ENCODE results near the gene WASHC2A.
"Not testable (repeated sequence)": the region's sequence is repeated elsewhere in the genome, so short reads cannot be mapped to it uniquely, and the experiment has no call there.

The WASHC2A gene

DNA sequence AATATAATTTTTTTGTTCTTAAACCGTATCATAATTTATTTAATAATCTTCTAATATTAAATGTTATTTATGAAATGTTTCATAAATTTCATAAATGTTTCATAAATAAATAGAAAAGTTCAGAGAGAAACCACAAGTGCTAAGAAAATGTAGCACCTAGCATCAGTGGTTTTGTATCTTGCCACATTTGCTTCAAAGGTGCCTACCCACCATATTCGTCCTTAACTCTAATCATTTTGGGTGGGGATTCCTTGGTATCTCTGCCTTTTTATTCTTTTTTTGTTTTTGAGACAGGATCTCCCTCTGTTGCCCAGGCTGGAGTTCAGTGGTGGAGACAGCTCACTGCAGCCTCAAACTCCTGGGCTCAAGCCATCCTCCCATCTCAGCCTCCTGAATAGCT is 7.4 kb downstream of the WASHC2A start:
- DNase-seq, result not testable (repeated sequence)

DNA sequence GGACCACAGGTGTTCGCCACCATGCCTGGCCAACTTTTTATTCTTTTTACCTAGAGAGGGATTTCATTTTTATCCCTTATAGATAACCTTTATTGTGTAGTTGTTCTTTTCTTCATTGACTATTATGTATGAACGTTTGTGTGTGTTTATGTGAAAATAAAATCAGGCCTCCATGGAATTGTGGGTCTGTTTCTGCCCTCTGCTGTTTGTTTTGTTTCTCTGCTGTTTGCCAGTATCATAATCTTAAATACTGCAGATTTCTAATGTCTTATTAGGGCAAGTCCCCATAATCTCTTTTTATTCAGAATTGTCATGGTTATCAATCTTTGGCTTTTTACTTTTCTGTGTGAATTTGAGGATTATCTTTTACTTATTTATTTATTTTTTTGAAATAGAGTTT is 7.8 kb downstream of the WASHC2A start:
- not testable (repeated sequence) for DNase-seq

DNA sequence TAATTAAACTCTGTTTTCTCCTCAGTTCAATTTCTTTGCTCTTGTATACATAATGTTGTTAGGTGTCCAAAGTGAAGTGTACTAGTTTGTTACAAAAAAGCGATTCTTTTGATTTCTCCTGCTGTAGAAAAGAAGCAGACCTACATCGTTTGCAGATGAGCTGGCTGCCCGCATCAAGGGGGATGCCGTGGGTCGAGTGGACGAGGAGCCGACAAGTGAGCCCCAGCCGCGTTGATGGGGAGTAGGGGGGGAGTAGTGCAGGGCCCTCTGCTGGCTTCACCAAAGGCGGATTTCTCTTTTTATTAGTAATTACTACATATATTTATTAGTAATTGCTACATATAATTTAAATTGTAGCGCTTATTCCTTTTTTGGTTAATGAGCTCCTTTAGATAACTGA is 23.6 kb downstream of the WASHC2A start:
- DNase-seq, result not testable (repeated sequence)

DNA sequence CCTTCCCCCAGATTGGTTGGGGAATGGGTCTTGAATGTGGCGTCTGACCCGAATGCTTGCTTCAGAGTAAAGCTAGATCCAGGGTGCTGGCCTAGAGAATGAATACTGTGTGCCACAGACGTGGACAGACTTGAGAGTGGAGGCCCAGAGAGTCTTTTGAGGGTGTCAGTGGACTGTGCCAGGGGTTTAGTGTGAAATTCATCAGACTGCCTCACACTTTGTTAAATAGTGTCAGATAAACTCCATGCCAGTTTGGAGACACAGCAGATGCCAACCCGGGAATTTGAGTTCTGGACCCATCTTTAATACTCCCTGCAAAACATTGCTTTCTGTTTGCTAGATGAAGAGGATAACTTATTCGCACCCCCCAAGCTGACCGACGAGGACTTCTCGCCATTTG is 25.2 kb downstream of the WASHC2A start:
- DNase-seq, result not testable (repeated sequence)

DNA sequence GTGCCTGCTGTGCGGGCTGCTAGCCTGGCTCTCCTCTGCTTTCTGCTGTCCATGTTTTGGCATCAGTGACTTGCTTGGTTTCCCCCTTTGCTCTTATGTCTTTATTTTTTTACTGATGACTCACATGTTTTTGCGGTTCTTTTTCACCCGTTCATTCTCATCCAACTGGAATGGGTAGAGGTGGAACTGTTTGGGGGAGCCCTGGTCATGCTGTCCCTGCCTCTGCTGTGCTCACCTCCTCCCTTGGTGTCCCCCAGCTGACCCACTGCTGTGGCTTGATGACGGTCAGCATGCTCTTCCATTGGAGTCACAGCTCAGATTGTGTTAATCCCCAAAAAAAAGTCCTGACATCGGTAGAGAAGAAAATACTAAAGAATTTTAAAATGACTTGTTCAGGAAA is 26.9 kb downstream of the WASHC2A start:
- DNase-seq, result not testable (repeated sequence)

DNA sequence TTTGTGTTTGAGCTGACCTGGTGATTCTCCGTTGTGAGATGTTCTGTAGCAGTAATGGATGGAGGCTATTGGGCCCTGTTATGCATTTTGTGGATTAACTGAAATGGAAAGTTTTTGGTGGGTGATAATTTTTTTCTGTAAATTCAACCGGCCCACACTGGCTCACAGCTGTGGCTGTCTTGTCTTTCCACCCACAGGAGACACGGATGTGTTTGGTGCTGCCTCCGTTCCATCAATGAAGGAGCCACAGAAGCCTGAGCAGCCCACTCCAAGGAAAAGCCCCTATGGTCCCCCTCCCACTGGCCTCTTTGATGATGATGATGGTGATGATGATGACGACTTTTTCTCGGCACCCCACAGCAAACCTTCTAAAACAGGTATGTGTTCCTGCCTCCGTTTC is 27.6 kb downstream of the WASHC2A start:
- DNase-seq, result not testable (repeated sequence)

DNA sequence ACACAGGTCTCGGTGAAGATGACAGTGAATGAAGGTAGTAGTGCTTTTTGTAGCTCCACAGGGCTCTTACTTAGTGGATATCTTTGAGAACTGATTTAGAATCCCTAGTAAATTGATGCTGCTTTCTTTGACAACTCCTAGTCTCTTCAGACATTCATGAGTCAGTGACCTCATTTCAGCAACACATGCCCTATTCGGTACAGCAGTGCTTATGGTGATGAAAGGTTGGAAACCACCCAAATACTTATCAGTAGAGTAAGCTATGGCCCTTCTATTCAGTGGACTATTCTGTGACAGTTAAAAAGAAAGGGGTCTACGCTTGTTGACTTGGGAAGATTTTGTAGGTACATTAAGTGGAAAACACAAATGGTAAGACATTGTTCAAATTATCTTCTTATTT is 29.0 kb downstream of the WASHC2A start:
- DNase-seq, result not testable (repeated sequence)

DNA sequence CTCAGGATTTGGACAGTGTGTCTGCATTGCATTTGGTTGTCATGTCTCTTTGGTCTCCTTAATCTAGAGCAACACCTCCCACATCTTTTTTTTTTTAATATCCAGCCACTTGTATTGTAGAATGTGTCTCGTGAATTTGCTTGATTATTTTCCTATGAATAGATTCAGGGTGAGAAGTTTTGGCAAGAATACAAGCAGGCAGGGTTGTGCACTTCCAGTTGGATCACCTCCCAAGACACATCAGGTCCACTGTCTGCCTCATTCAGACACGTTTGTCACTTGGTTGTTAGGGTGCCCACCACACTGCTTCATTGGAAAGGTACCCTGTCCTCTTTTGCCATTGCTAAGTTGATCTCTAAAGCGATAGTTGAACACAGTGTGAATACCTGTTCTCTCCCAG is 30.9 kb downstream of the WASHC2A start:
- DNase-seq, result not testable (repeated sequence)

DNA sequence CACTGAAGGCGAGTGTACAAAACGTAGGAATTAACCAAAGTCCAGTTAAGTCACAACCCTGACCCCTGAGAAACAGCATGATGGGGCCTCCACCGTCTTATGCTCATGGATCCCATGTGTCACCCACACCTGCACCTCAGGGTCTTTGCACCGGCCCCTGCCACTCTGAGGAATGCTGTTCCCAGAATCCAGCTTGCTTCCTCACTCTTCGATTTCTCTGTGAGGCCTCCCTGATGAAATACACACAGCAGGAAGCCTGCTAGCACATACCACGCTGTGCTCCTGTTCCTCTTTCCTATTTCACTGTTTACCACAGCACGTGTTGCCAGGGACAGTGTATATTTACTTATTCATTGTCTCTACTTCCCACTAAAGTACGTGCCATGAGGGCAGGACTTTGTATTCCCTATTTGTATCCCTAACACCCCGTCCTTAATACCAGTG is 33.4 kb downstream of the WASHC2A start:
- not testable (repeated sequence) for DNase-seq

DNA sequence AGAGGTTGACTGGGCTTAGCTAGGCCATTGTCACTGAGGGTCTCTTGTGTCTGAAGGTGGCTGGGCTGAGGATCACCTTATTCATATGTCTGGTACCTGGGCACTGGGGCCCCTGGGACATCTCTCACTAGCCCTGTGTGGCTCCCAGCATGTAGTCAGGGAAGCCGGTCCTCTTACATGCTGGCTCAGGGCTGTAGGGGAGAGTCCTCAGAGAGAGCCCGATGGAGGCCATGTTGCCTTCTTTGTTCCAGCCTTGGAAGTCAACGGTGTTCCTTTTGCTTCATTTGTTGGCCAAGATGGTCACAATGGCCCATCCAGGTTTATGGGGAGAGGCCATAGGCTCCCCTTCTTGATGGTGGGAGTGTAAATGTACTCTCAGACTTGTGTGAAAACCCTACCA is 34.0 kb downstream of the WASHC2A start:
- DNase-seq, result not testable (repeated sequence)

DNA sequence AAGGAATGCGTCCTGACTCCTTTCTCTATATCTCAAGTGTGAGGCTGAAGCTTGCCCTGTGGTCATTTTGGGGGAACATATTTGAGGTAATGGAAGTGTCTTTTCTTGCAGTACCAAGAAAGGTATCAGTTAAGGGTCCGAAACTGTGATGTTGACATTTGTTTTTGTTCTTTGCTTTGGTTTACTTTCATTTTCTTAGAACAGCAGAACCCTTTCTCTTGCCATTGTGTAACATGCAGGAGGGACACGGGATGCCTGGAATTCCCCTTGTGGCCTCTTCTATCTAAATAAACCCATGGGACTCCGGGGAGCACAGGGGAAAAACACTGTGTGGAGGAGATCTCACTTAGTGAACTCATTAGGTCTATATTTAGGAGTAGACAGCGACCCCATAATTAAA is 34.5 kb downstream of the WASHC2A start:
- not testable (repeated sequence) for DNase-seq

DNA sequence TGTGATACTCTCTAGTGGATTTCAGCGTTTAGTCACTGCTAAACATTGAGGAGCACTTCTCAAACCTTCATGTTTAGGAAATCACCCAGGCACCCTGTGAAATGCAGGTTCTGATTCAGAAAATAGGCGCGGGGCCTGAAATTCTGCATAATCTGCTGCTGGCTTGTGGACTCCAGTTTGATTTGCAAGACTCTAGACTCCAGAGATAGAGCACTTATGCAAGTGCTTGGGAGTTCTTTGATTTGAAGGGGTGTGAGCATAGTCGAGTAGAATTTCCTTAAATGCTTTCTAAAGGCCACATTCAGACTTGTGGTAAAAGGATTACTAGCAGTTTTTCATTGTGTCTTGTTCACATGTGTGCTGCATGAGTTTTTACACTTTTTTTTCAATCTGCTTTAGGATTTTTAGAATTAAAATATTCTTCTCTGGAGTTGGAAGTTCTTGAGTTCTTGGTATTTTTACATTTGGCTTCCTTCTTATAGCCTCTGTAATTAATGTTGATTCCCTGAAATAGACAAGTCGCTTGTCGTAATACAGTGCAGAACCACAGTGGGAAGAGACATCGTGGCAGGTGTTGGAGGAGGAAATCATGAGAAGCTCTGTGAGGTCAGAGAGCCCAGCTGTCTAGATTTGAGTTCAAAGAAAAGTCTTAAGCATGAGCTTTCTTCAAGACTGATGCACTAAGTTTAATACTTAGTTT is 41.4 kb downstream of the WASHC2A start:
- not testable (repeated sequence) for DNase-seq

DNA sequence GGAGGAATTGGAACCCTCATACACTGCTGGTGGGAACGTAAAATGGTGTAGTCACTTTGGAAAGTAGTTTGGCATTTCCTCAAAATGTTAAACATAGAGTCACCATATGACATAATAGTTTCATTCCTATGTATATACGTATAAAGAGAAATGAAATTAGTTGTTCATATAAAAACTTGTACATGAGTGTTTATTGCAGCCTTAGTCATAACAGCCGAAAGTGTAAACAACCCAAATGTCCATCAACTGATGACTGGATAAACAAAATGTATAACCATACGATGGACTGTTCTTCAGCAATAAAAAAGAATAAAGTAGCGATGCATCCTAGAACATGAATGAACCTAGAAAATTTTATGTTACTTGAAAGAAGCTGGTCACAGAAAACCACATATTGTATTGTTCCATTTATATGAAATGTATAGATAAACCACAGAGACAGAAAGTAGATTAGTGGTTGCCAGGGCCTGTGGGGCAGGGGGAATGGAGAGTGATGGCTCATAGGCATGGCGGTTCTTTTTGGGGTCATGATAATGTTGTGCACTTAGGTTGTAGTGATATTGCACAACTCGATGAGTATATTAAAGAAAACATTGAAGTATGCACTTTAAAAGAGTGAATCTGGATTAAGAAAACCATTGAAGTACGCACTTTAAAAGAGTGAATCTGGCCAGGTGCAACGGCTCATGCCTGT is 44.8 kb downstream of the WASHC2A start:
- DNase-seq, result not testable (repeated sequence)

DNA sequence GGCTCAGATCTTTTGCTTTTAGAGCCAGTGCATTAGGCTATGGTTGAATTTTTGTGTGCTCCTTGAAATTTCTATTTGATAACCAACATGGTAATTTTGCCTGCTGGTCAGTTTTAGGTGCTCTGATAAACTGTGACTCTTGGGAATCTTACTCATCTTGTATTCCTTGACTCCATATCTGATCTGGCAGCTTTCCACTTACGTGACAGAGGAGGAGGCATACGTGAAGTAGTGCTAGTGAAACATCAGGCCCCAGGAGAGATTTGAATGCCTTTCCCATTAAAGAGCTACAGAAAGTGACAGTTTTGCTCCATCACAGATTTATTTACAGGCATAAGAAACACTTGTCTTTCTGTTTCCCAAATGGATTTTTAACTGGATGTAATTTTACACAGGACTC is 59.0 kb downstream of the WASHC2A start:
- not testable (repeated sequence) for DNase-seq

DNA sequence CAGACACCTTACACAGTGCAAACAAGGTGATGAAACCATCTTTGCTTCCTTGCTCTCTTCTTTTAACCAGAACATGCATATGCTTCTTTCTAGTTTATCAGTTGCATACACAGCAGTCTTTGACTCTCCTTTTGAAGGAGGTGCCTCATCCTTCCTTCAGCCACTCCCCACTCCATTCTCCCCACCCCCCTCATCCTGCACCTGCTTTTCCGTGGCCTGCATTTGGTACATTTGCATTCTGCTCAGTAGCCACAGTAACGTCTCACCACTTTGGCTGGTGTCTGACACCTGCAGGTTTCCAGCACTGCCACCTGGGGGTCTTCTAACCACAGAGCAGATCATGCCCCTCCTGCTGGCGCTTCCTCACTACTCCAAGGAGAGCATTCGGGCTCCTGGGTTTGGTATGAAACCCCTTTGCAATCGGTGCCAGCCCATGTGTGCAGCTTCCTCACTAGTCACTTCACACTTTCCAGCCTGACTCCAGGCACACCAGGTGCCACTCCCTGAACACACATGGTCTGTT is 60.1 kb downstream of the WASHC2A start:
- not testable (repeated sequence) for DNase-seq

DNA sequence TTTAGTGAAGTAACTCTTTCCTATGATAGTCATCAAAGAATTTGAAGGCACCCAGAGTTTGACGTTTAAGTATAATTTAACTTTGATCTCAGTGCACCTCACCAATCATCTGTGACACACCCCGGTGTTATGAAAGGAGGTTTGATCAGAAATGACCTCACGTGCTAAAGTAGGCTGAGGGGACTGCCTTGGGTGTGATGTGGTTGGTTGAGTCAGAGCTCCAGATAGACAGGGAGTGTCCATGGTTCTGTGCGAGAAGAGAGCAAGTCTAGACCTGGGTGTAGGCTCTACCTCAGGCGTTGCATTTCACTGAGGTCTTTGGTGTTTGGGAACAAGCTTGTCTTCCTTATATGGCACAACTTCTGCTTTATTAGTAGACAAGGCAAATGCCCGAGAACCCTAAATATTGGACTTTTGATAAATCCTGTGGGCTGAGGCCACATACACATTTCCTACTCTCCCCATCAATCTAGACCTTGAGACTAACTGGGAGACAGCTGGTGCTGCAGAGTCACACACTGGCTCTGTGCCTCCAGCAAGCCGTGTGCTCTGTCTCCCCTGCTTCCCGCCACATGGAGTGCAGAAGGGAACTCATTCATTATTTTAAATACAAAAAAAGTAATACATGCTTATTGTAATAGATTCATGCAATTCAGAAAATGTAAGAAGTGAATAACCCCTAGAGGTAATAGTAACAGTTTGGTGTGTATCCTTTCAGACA is 63.7 kb downstream of the WASHC2A start:
- not testable (repeated sequence) for DNase-seq

DNA sequence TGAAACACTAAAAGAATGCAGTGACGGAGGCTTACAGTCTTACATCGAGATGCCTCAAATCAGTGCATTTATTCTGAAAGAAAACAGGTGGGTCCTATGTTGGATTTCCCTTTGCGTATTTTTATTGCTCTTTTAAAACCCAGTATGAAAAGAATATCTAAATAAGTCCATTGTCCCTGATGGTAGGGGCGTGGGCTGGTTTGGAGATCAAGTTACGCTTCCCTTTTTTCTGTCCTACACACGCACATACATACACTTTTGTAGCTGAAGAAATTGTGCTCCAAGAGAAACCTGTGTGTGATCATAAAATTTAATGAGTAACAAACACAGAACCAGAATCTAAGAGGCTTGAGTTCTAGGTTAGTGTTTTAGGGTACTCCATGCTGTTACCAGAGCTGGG is 64.6 kb downstream of the WASHC2A start:
- not testable (repeated sequence) for DNase-seq

DNA sequence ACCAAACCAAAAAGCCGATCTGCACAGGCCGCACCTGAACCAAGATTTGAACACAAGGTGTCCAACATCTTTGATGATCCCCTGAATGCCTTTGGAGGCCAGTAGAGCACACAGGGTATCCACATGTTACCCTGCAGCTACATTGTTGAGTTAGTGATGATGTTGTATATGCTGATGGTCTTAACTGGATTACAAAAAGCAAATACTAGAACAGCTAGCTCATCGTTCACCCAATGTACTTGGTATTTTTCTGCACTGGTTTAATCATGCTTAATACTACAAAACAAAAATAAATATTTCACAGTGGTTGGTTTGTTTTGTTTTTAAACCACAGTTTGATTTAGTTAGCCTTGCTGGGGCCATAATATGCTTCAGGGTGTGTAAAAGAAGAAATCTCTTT is 65.1 kb downstream of the WASHC2A start:
- DNase-seq, result not testable (repeated sequence)

DNA sequence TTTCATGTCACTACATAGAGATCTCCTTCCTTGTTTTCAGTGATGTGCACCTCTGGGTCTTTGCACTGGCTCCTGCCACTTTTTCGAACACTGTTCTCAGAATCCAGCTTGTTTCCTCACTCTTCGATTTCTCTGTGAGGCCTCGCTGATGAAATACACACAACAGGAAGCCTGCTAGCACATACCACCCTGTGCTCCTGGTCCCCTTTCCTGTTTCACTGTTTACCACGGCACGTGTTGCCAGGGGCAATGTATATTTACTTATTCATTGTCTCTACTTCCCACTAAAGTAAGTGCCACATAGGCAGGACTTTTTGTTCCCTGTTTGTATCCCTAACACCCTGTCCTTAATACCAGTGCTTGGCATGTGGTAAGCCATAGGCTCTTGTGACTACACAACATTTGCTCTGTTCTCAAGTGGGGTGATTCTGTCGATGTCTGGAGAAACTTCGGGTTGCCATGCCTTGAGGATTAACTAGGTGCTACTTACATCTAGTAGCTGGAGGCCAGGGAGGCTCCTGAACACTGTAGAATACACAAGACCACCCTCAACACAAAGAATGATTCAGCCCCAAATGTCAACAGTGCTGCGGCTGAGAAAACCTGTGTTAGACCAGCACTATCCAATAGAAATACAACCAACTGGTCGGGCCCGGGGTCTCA is 75.9 kb downstream of the WASHC2A start:
- DNase-seq, result not testable (repeated sequence)

DNA sequence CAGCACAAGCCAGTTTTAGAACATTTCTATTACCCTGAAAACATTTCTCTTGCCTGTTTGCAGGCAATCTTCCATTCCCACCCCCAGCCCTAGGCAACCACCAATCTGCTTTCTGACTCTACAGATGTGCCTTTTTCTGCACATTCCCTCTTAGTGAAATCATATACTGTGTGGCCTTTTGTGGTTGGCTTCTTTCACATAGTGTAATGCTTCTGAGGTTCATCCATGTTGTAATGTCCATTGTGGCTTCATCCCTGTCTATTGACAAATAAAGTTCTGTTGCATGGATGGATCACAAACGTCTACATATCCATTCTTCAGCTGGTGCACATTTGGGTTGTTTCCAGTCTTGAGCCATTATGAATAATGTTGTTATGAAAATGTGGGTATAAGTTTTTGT is 77.8 kb downstream of the WASHC2A start:
- DNase-seq, result not testable (repeated sequence)

DNA sequence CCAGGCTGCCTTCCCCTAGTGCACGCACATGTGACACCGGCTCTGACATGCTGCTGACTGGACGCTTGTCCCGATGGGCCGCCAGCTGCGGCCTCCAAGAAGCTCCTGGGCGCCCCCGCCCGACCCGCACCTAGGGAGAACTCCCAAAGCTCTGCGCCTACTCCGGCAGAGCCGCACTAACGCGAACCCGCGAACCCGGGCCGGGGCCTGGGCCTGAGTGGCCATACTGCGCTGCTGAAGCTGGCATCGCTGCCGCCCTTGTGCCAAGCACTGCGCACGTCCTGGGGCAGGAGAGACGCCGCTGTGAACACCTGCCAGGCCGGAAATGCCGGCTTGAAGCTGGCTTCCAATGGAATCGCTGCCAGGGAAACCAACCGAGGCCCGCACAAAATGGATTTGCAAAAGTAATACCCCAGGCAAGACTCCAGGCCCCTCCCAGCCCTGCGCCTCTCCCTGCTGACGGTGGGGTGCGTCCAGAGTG is 85.1 kb downstream of the WASHC2A start:
- DNase-seq, result no peak

DNA sequence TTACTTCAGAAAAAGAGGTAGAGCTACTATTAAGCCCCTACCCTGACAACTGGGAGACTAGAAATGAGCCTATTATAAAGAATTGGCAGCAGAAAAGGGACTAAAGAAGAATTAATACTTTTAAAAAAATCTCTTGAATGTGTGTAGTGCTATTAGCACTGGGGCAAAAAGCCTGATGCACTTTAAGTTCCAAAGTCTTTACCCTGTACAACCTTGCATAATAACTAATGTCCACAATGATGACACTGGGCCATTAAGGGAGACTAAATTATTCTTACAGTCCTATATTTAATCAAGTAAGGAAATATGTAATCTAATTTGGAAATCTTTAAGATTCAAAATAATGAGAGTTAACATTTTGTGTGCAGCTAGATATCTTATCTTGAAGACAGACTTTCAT is 90.1 kb downstream of the WASHC2A start:
- DNase-seq, result not testable (repeated sequence)

DNA sequence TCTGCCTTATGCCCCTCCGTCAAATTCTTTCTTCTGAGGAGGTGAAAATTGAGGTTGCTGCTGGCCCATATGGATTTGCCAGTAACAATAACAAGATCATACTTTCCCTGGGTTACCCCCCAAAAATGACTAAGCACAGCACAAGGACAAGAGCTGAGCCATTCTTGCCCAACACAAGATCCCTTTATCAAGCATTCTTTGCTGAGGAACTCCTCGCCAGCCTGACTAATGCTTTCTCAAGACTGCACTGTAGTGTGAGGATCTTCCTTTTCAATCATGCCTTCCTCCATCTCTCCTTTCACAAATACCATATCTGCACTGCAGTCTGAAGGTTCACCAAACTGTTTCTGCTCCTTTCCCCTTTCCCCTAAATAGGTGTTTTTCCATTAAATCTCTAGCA is 92.1 kb downstream of the WASHC2A start:
- not testable (repeated sequence) for DNase-seq
